SK-N-SH treated with all-trans-retinoic acid at 6 μM for 48 hours (cell line): Measurements from ENCODE around the gene CPA4.

Experiments used
- ARNTL ChIP-seq: fragments of 450-650 bp; formaldehyde crosslinking; IDR thresholded peaks from 2 replicates; pipeline ENCODE4 v1.5.0; 2020; ENCODE audit warnings: low read depth, mild to moderate bottlenecking, moderate library complexity, borderline replicate concordance
- GLIS3 ChIP-seq: fragments of 250-450 bp; sonication (Bioruptor Pico); IDR thresholded peaks from 2 replicates; pipeline ENCODE4 v1.5.0; 2020; ENCODE audit warnings: mild to moderate bottlenecking, moderate library complexity
- ISL1 ChIP-seq: fragments of 250-450 bp; sonication (Bioruptor Pico); IDR thresholded peaks from 2 replicates; pipeline ENCODE4 v2.1.2; 2022; ENCODE audit warnings: mild to moderate bottlenecking, moderate library complexity
- PATZ1 ChIP-seq: fragments of 250-450 bp; sonication (Bioruptor Pico); IDR thresholded peaks from 2 replicates; pipeline ENCODE4 v1.8.0; 2020; ENCODE audit warnings: mild to moderate bottlenecking, moderate library complexity, borderline replicate concordance
- POU6F1 ChIP-seq: fragments of 250-450 bp; sonication (Bioruptor Pico); IDR thresholded peaks from 2 replicates; pipeline ENCODE4 v1.8.0; 2021; ENCODE audit warnings: low read depth, mild to moderate bottlenecking, moderate library complexity, borderline replicate concordance
- PPARA ChIP-seq: fragments of 250-450 bp; sonication (Bioruptor Pico); IDR thresholded peaks from 2 replicates; pipeline ENCODE4 v1.5.0; 2020; ENCODE audit warnings: mild to moderate bottlenecking, borderline replicate concordance
- TOX ChIP-seq: fragments of 250-450 bp; sonication (Bioruptor Pico); IDR thresholded peaks from 2 replicates; pipeline ENCODE4 v1.8.0; 2021; ENCODE audit warnings: mild to moderate bottlenecking, moderate library complexity, borderline replicate concordance
- ZFP3 ChIP-seq: fragments of 250-450 bp; sonication (Bioruptor Pico); IDR thresholded peaks from 2 replicates; pipeline ENCODE4 v1.5.0; 2020; ENCODE audit warnings: mild to moderate bottlenecking, moderate library complexity
- ZFP30 ChIP-seq: fragments of 450-650 bp; formaldehyde crosslinking; IDR thresholded peaks from 2 replicates; pipeline ENCODE4 v1.5.0; 2022; ENCODE audit warnings: mild to moderate bottlenecking, moderate library complexity
- ZNF70 ChIP-seq: fragments of 450-650 bp; formaldehyde crosslinking; IDR thresholded peaks from 2 replicates; pipeline ENCODE4 v1.5.0; 2020; ENCODE audit warnings: mild to moderate bottlenecking, moderate library complexity

DNA sequence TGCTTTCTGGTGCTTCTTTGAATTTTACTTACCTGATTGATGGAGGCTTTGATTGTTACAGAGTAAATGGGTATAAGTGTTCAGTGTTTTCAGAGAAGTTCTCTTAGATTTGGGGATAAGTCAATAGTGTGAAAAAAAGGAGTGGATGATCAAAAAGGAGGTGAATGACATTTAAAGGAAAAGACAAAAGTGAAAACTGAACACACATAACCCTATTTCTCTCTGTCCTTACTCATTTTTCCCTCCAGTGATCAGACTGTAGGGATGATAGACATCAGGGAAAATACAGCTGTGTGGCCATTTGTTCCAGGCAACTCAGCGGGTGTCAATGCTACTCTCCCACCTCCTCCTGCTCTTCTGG lies 26.0 kb upstream of the CPA4 start:
- no peak for TF ChIP-seq ZFP3 (CRISPR knock-in tag)
- TF ChIP-seq ZFP30 (CRISPR knock-in tag), result no peak
- TF ChIP-seq PPARA (CRISPR knock-in tag), result no peak
- TF ChIP-seq GLIS3 (CRISPR knock-in tag), result no peak
- no peak for TF ChIP-seq ZNF70 (CRISPR knock-in tag)
- no peak for TF ChIP-seq PATZ1 (CRISPR knock-in tag)
- TF ChIP-seq POU6F1 (CRISPR knock-in tag), result no peak
- no peak for TF ChIP-seq ISL1 (CRISPR knock-in tag)
- no peak for TF ChIP-seq TOX (CRISPR knock-in tag)
- no peak for TF ChIP-seq ARNTL
